ENCODE results near the gene KIAA2012. TPM values are rescaled to one million over a fixed set of nuclear protein-coding genes. Genes with fewer than 3 reads are reported as not detected.

The KIAA2012 gene
- total and polyA plus RNA-seq, 2 of the 8 experiments (the other 6 are each of a cell fraction or from before 2014, with no cell fraction given): not detected

GRCh38 chr2:202135091-202135874 is 62.2 kb downstream of the KIAA2012 start:
- H3K56ac ChIP-seq (replicated peaks; ENCODE audit: insufficient read length, low read depth, low read length): no peak overlapping the region
- H4K20me1 ChIP-seq (replicated peaks in 1 of 2; ENCODE audit: control insufficient read depth in 1 of 2, insufficient read depth in 2 of 2, low read length in 2 of 2): no peaks in the 10 kb centered on the region
- no peak overlapping the region for H3K9ac ChIP-seq (replicated peaks in 1 of 4; ENCODE audit: extremely low read depth in 1 of 4, low read depth in 3 of 4, low read length in 3 of 4)
- no peaks in the 10 kb centered on the region for H3K23me2 ChIP-seq (ENCODE audit: low read depth, low read length)
- POLR2A ChIA-PET (ENCODE audit: partially characterized antibody): no interaction called here
- H3K4me2 ChIP-seq (ENCODE audit: insufficient read depth in 1 of 2, low read depth in 2 of 2, low read length in 2 of 2): no peak overlapping the region
- H3K14ac ChIP-seq (ENCODE audit: insufficient read length): no peak overlapping the region
- no peak for FAIRE-seq
- no peak overlapping the region for H3K18ac ChIP-seq (ENCODE audit: extremely low read depth, low read length)
- H2BK120ac ChIP-seq (replicated peaks; ENCODE audit: low read depth, low read length): no peak overlapping the region
- no peak overlapping the region for H2BK15ac ChIP-seq (ENCODE audit: low read length)
- 88% methylated on average over 4 of the region's 4 CpGs; no CpG with 5 or more reads in 1 of the 2 experiments for WGBS, 2 experiments (ENCODE audit: extremely low coverage in 1 of 2, insufficient coverage in 1 of 2, insufficient read length in 1 of 2, insufficient replicate concordance in 2 of 2, low coverage in 1 of 2, low lambda C conversion rate in 2 of 2, missing lambda C conversion rate in 1 of 2)
- no peak overlapping the region for H2BK5ac ChIP-seq (ENCODE audit: low read depth, low read length)
- no peak overlapping the region for H2BK20ac ChIP-seq (ENCODE audit: low read length)
- CTCF ChIA-PET (ENCODE audit: partially characterized antibody): no interaction called here
- no peaks in the 10 kb centered on the region for H3K9me3 ChIP-seq (ENCODE audit: insufficient read depth in 2 of 2, low read depth in 1 of 2, low read length in 1 of 2)
- no peak overlapping the region for H4K5ac ChIP-seq (ENCODE audit: insufficient read length, low read depth, low read length)
- no peak overlapping the region for H2AK5ac ChIP-seq (ENCODE audit: low read depth, low read length)
- H3K27ac ChIP-seq (ENCODE audit: low read depth, low read length): no peak overlapping the region
- H4K8ac ChIP-seq (ENCODE audit: extremely low read depth, insufficient read depth, low read length): no peak overlapping the region
- no peak overlapping the region for H2BK12ac ChIP-seq (ENCODE audit: low read depth, low read length)
- H3K27me3 ChIP-seq (replicated peaks in 1 of 4; ENCODE audit: control insufficient read depth in 3 of 4, extremely low read depth in 1 of 4, insufficient read depth in 3 of 4, low read length in 3 of 4): no peaks in the 10 kb centered on the region
- no peak for DNase-seq (ENCODE audit: low read depth in 1 of 2, low spot score in 2 of 2)
- H3K79me2 ChIP-seq (ENCODE audit: control insufficient read depth in 1 of 2, insufficient read depth in 2 of 2, low read length in 2 of 2): no peaks in the 10 kb centered on the region
- no peaks in the 10 kb centered on the region for H3K36me3 ChIP-seq (ENCODE audit: control insufficient read depth in 2 of 4, insufficient read depth in 4 of 4, low read length in 3 of 4)
- no peaks in the 10 kb centered on the region for H3K79me1 ChIP-seq (ENCODE audit: low read depth, low read length)
- no peak overlapping the region for H3K23ac ChIP-seq (ENCODE audit: insufficient read length)
- no peaks in the 10 kb centered on the region; a peak in 1 of 7 replicates for H3K4me1 ChIP-seq (replicated peaks in 1 of 4; ENCODE audit: control insufficient read depth in 3 of 4, insufficient read depth in 4 of 4, low read length in 3 of 4)
- H2AFZ ChIP-seq (ENCODE audit: low read length): no peak overlapping the region
- no peak overlapping the region for H3K4ac ChIP-seq (replicated peaks; ENCODE audit: insufficient read length, low read depth, low read length)
- H4K91ac ChIP-seq (replicated peaks; ENCODE audit: insufficient read length, low read length): no peak overlapping the region
- no peak overlapping the region for H3K4me3 ChIP-seq (ENCODE audit: extremely low read depth in 1 of 4, insufficient read depth in 2 of 4, low read depth in 3 of 4, low read length in 4 of 4)
- TF ChIP-seq EGR1 (IDR thresholded peaks at IDR 0.05; ENCODE audit: borderline replicate concordance, low read depth, low read length) (no peak), GTF2F1 (IDR thresholded peaks at IDR 0.05; ENCODE audit: borderline replicate concordance, low read depth, low read length) (no peak), EP300 (IDR thresholded peaks at IDR 0.05; ENCODE audit: borderline replicate concordance in 1 of 2, low read depth in 2 of 2, low read length in 2 of 2) (no peak), SP1 (IDR thresholded peaks at IDR 0.05; ENCODE audit: low read depth, low read length) (no peak), HDAC6 (IDR thresholded peaks at IDR 0.05; ENCODE audit: low read depth, low read length) (no peak), CEBPB (IDR thresholded peaks at IDR 0.05; ENCODE audit: low read depth, low read length) (no peak), RXRA (IDR thresholded peaks at IDR 0.05; ENCODE audit: insufficient read depth, low read depth, low read length) (no peak), POU5F1 (IDR thresholded peaks at IDR 0.05; ENCODE audit: low read depth, low read length) (no peak), JUN (IDR thresholded peaks at IDR 0.05; ENCODE audit: low read depth, low read length) (no peak)

Measured in H1 (cell line).